Panc1 (cell line): ENCODE measurements around the gene CREBBP. TPM values are rescaled to one million over a fixed set of nuclear protein-coding genes. Genes with fewer than 3 reads are reported as not detected.

ENCODE experiments used
- ATAC-seq: fragments of 200-7000 bp; cut with Tn5 transposase; 2 replicates; pipeline ENCODE4 v1.9.1; 2020; ENCODE audit warnings: mild to moderate bottlenecking, moderate library complexity
- BruUV-seq: library from RNA; stranded (reverse); fragments of 400-500 nt; replicated peaks from 2 replicates; lab custom pipeline; 2021; lab: Mats Ljungman, UMichigan
- CTCF ChIA-PET: fragments of 300-600 bp; sonication (Branson Sonifier 250); formaldehyde crosslinking; loops from one replicate; lab custom pipeline; 2022; ENCODE audit warnings: antibody characterized with exemption; lab: Charles Lee
- POLR2A ChIA-PET: fragments of 300-600 bp; sonication (Branson Sonifier 250); formaldehyde crosslinking; loops from one replicate; lab custom pipeline; 2022; ENCODE audit warnings: antibody characterized with exemption; lab: Charles Lee
- DNase-seq: peaks from one replicate; pipeline ENCODE4 v3.0.0-alpha.2; 2010; ENCODE audit warnings: low read depth, low spot score
- H3K27ac ChIP-seq: 2 replicates; pipeline ENCODE4 v1.5.1; 2011; ENCODE audit warnings: mild to moderate bottlenecking, low read length, inconsistent platforms
- H3K27me3 ChIP-seq: fragments of 200-500 bp; sonication (Bioruptor generic); 2 replicates; pipeline ENCODE4 v1.6.0; 2014; ENCODE audit warnings: low read length, inconsistent platforms; ENCODE audit not compliant: control insufficient read depth, insufficient read depth
- H3K36me3 ChIP-seq: fragments of 200-500 bp; sonication (Bioruptor generic); 2 replicates; pipeline ENCODE4 v1.5.1; 2014; ENCODE audit warnings: inconsistent platforms, mild to moderate bottlenecking, low read length, moderate library complexity; ENCODE audit not compliant: control insufficient read depth, insufficient read depth
- H3K4me1 ChIP-seq: 2 replicates; pipeline ENCODE4 v1.5.1; 2011; ENCODE audit warnings: inconsistent platforms, mild to moderate bottlenecking, low read length, moderate library complexity; ENCODE audit not compliant: control insufficient read depth, insufficient read depth
- H3K4me3 ChIP-seq, 2 experiments: 2 replicates each; pipeline ENCODE4 v1.5.1; 2011 to 2012; ENCODE audit warnings: low read depth in 2 of 2, low read length in 2 of 2, mild to moderate bottlenecking in 2 of 2, inconsistent platforms in 1 of 2, moderate library complexity in 1 of 2
- H3K9me3 ChIP-seq: fragments of 200-500 bp; sonication (Bioruptor generic); 2 replicates; pipeline ENCODE4 v1.5.1; 2014; ENCODE audit warnings: low read depth, mild to moderate bottlenecking, inconsistent platforms, low read length, moderate library complexity; ENCODE audit not compliant: control insufficient read depth, insufficient read depth
- CTCF ChIP-seq: fragments of 450-650 bp; IDR thresholded peaks from 2 replicates; pipeline ENCODE4 v1.5.1; 2017; ENCODE audit warnings: mild to moderate bottlenecking
- POLR2AphosphoS5 ChIP-seq: IDR thresholded peaks from 2 replicates; pipeline ENCODE4 v1.6.1; 2012; ENCODE audit warnings: mild to moderate bottlenecking, low read depth, low read length, moderate library complexity
- REST ChIP-seq, 2 experiments: IDR thresholded peaks; 2 replicates each; pipeline ENCODE4 v1.6.1; 2011 to 2012; ENCODE audit warnings: low read depth in 2 of 2, control low read depth in 1 of 2, low read length in 1 of 2, mild to moderate bottlenecking in 1 of 2, moderate library complexity in 1 of 2; ENCODE audit not compliant: insufficient read depth in 1 of 2
- SIN3A ChIP-seq: IDR thresholded peaks from 2 replicates; pipeline ENCODE4 v1.6.1; 2012; ENCODE audit warnings: low read depth, mild to moderate bottlenecking, low read length, moderate library complexity, borderline replicate concordance; ENCODE audit not compliant: insufficient read depth
- TCF7L2 ChIP-seq: IDR thresholded peaks from 2 replicates; pipeline ENCODE4 v1.6.1; 2011; ENCODE audit warnings: mild to moderate bottlenecking, low read depth, low read length, inconsistent platforms
- in situ Hi-C: cut with HindIII; loops from 2 replicates; pipeline ENCODE4 v1.10.0; 2016; ENCODE audit warnings: low sequenced_read_pairs, low pct_unique_long_range_greater_than_20kb
- intact Hi-C: fragments of 100-400 bp; cut with micrococcal nuclease; formaldehyde crosslinking; loops from one replicate; pipeline ENCODE4 v1.10.0; 2022; ENCODE audit not compliant: unreplicated experiment
- total RNA-seq: library from RNA; stranded (reverse); gene quantifications from one replicate; pipeline ENCODE4 v1.2.1, GENCODE V29; 2021; ENCODE audit not compliant: unreplicated experiment

CREBBP gene
- total RNA-seq, 1 experiment from 2014 or later = 60.2 TPM

- H3K4me3 ChIP-seq = no peak overlapping the region
- no peak for ATAC-seq
- CTCF ChIA-PET = no interaction called here
- POLR2A ChIA-PET = no interaction called here
- peaks cover 3% of the 10 kb centered on the region for H3K36me3 ChIP-seq
- no TSS peak for BruUV-seq
- no peak for TF ChIP-seq POLR2AphosphoS5
- TF ChIP-seq SIN3A = no peak
- TF ChIP-seq TCF7L2 = no peak
- no peak for TF ChIP-seq CTCF
- no peak for TF ChIP-seq REST (IDR thresholded peaks at IDR 0.05; ENCODE audit: insufficient read depth in 1 of 2, low read depth in 2 of 2, low read length in 1 of 2)
- intact Hi-C loops = no loop called here
- H3K27ac ChIP-seq = no peak overlapping the region
- H3K9me3 ChIP-seq = no peaks in the 10 kb centered on the region
- DNase-seq = no peak
- in situ Hi-C loops = no loop called here
- no peaks in the 10 kb centered on the region for H3K27me3 ChIP-seq
- no peaks in the 10 kb centered on the region for H3K4me1 ChIP-seq
Measured at GRCh38 chr16:3734084-3734757, 146.3 kb downstream of the CREBBP start.

DNA sequence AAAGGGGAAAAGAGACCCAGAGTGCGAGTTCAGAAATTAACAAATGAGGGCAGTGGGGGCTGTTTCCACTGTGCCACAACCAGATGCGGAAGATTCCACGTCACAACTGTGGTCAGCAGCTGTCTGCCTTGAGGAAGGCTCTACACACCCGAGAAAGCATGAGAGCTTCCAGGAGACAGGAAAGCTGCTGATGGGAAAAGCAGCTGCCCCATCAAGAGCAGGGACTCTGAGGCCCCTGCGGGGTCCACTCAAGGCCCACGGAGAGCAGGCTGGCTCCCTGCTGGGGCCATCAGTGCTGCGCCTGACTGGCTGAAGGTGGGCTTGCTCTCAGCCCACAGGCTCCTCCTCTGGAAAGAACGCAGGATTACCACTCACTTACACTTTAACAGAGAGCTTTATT lies 148.3 kb downstream of the CREBBP start:
- Histone ChIP-seq H3K4me1 (no peaks in the 10 kb centered on the region), H3K9me3 (no peaks in the 10 kb centered on the region), H3K27me3 (no peaks in the 10 kb centered on the region), H3K36me3 (peaks cover 3% of the 10 kb centered on the region), H3K27ac (no peak overlapping the region), H3K4me3 (no peak overlapping the region)
- CTCF ChIA-PET = no interaction called here
- no TSS peak for BruUV-seq
- in situ Hi-C loops (no loop called here), intact Hi-C loops (no loop called here)
- no peak for TF ChIP-seq CTCF
- TF ChIP-seq POLR2AphosphoS5 = no peak
- no peak for TF ChIP-seq TCF7L2
- no peak for TF ChIP-seq SIN3A
- no peak for TF ChIP-seq REST (IDR thresholded peaks at IDR 0.05; ENCODE audit: insufficient read depth in 1 of 2, low read depth in 2 of 2, low read length in 1 of 2)
- DNase-seq (no peak), ATAC-seq (no peak)
- POLR2A ChIA-PET = no interaction called here
